ENCODE measurements around the gene NKPD1. TPM values are rescaled to one million over a fixed set of nuclear protein-coding genes. Genes with fewer than 3 reads are reported as not detected.

The NKPD1 gene
- total and polyA plus RNA-seq, 2 donors (not counting 3 experiments of a cell fraction or from before 2014, with no cell fraction given) = 0.04 TPM; not detected in 1

DNA sequence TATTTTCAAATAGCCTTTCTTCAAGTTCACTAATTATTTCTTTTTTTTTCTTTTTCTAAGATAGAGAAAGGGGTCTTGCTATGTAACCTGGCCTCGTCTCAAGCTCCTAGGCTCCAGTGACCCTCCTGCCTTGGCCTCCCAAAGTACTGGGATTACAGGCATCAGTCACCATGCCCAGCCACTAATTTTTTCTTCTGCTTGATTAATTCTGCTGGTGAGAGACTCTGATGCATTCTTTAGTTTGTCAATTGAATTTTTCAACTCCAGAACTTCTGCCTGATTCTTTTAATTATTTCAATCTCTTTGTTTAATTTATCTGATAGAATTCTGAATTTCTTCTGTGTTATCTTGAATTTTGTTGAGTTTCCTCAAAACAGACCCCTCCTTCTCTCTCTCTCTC is 29.2 kb upstream of the NKPD1 start:
- Histone ChIP-seq H3K9me3 (replicated peaks; ENCODE audit: control insufficient read depth, insufficient read depth, low read length) (no peaks in the 10 kb centered on the region), H4K20me1 (replicated peaks; ENCODE audit: control insufficient read depth, extremely low read depth, insufficient read depth, low read length) (no peaks in the 10 kb centered on the region), H2AFZ (ENCODE audit: low read depth, low read length) (no peak overlapping the region), H3K4me3 (replicated peaks in 1 of 3; ENCODE audit: insufficient read depth in 1 of 3, low read depth in 1 of 3, low read length in 3 of 3) (no peak overlapping the region), H3K79me2 (ENCODE audit: control insufficient read depth, insufficient read depth, low read length) (no peaks in the 10 kb centered on the region), H3K4me1 (ENCODE audit: control insufficient read depth, extremely low read depth, insufficient read depth, low read length) (no peaks in the 10 kb centered on the region), H3K9ac (replicated peaks; ENCODE audit: extremely low read depth, insufficient read depth, low read length) (no peak overlapping the region), H3K36me3 (ENCODE audit: control insufficient read depth in 2 of 2, extremely low read depth in 1 of 2, insufficient read depth in 2 of 2, low read length in 2 of 2) (no peaks in the 10 kb centered on the region), H3K27me3 (ENCODE audit: control insufficient read depth in 2 of 2, insufficient read depth in 2 of 2, low read length in 2 of 2) (no peaks in the 10 kb centered on the region), H3K27ac (ENCODE audit: insufficient read depth, low read depth, low read length) (no peak overlapping the region), H3K9me1 (replicated peaks; ENCODE audit: control insufficient read depth, extremely low read depth, insufficient read depth, low read length) (no peaks in the 10 kb centered on the region), H3K4me2 (ENCODE audit: insufficient read depth, low read length) (no peak overlapping the region)
- CTCF ChIA-PET = no interaction called here
- TF ChIP-seq FOS (IDR thresholded peaks at IDR 0.05; ENCODE audit: borderline replicate concordance, insufficient read depth, low read length) (no peak), EZH2 (IDR thresholded peaks at IDR 0.05; ENCODE audit: borderline replicate concordance, low read depth, low read length, severe bottlenecking) (no peak), JUN (IDR thresholded peaks at IDR 0.05; ENCODE audit: borderline replicate concordance, insufficient read depth, insufficient read length, low read depth) (no peak)
- TF ChIP-seq, protein P1, sequence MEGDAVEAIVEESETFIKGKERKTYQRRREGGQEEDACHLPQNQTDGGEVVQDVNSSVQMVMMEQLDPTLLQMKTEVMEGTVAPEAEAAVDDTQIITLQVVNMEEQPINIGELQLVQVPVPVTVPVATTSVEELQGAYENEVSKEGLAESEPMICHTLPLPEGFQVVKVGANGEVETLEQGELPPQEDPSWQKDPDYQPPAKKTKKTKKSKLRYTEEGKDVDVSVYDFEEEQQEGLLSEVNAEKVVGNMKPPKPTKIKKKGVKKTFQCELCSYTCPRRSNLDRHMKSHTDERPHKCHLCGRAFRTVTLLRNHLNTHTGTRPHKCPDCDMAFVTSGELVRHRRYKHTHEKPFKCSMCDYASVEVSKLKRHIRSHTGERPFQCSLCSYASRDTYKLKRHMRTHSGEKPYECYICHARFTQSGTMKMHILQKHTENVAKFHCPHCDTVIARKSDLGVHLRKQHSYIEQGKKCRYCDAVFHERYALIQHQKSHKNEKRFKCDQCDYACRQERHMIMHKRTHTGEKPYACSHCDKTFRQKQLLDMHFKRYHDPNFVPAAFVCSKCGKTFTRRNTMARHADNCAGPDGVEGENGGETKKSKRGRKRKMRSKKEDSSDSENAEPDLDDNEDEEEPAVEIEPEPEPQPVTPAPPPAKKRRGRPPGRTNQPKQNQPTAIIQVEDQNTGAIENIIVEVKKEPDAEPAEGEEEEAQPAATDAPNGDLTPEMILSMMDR (IDR thresholded peaks at IDR 0.05; ENCODE audit: extremely low read depth in 1 of 2, insufficient read depth in 1 of 2, low read depth in 1 of 2, low read length in 2 of 2) = no peak
- BruUV-seq (replicated peaks) = no TSS peak
- POLR2A ChIA-PET = no interaction called here
- DNase-seq (ENCODE audit: low read depth, low spot score) = no peak
- FAIRE-seq = no peak
- intact Hi-C loops (cut with micrococcal nuclease) = loop anchor here (5.0 kb wide), 1 partner anchor 147 kb away; no protein-coding TSS in a partner anchor
- dilution Hi-C loops (cut with MboI; ENCODE audit: extremely low pct_ligation_motif_present, low sequenced_read_pairs) = no loop called here

Data from endothelial cell of umbilical vein (primary cell).